DOHH2 (cell line): ENCODE measurements around the gene KIF25.

Experiments
- CTCF ChIP-seq: fragments of 200-600 bp; sonication (generic); IDR thresholded peaks from one replicate; pipeline ENCODE4 v1.5.1; 2014; ENCODE audit warnings: antibody characterized with exemption, mild to moderate bottlenecking, low read depth, low read length; ENCODE audit not compliant: poor library complexity, severe bottlenecking
- EZH2phosphoT487 ChIP-seq: fragments of 200-600 bp; sonication (generic); IDR thresholded peaks from 2 replicates; pipeline ENCODE4 v1.6.1; 2017; ENCODE audit warnings: borderline replicate concordance, mild to moderate bottlenecking, antibody characterized with exemption, low read length, moderate library complexity, mixed read lengths

- TF ChIP-seq EZH2phosphoT487 (no peak), CTCF (no peak)
These were observed 10.3 kb downstream of the KIF25 start for GRCh38 chr6:168007592-168008338.
